Caco-2 (cell line): ENCODE results near the gene MXD1. TPM values are rescaled to one million over a fixed set of nuclear protein-coding genes. Genes with fewer than 3 reads are reported as not detected.
A peak's percentile ranks its signal among the peaks of the same experiment; 100 is the strongest.

Experiments used
- BruUV-seq: library from RNA; stranded (reverse); fragments of 400-500 nt; replicated peaks from 2 replicates; lab custom pipeline; 2021; lab: Mats Ljungman, UMichigan
- CTCF ChIA-PET: fragments of 300-600 bp; sonication (Branson Sonifier 250); formaldehyde crosslinking; loops from one replicate; lab custom pipeline; 2022; ENCODE audit warnings: antibody characterized with exemption; lab: Charles Lee
- POLR2A ChIA-PET: fragments of 300-600 bp; sonication (Branson Sonifier 250); formaldehyde crosslinking; loops from one replicate; lab custom pipeline; 2022; ENCODE audit warnings: antibody characterized with exemption; lab: Charles Lee
- DNase-seq, 2 experiments: peaks; one replicate each; pipeline versions ENCODE4 v3.0.0 to v3.0.0-alpha.2; 2020 to 2022
- H3K27me3 ChIP-seq: replicated peaks from 2 replicates; pipeline ENCODE4 v1.6.0; 2011; ENCODE audit warnings: low read length; ENCODE audit not compliant: control insufficient read depth, insufficient read depth
- H3K36me3 ChIP-seq: 2 replicates; pipeline ENCODE4 v1.5.1; 2011; ENCODE audit warnings: low read length; ENCODE audit not compliant: control insufficient read depth, insufficient read depth
- H3K4me1 ChIP-seq: fragments of 250-450 bp; sonication (Bioruptor Pico); 2 replicates; pipeline ENCODE4 v1.5.1; 2020; ENCODE audit warnings: mild to moderate bottlenecking
- H3K4me3 ChIP-seq: 2 replicates; pipeline ENCODE4 v1.5.1; 2011; ENCODE audit warnings: low read depth, mild to moderate bottlenecking, control low read depth, low read length
- H3K9me3 ChIP-seq: fragments of 250-450 bp; sonication (Bioruptor Pico); 2 replicates; pipeline ENCODE4 v1.5.1; 2020; ENCODE audit warnings: mild to moderate bottlenecking, moderate library complexity
- H3K27ac Mint-ChIP-seq: one replicate; pipeline ENCODE4 v1.8.0; 2022; ENCODE audit warnings: mixed read lengths; ENCODE audit not compliant: unreplicated experiment
- H3K27me3 Mint-ChIP-seq: one replicate; pipeline ENCODE4 v1.8.0; 2022; ENCODE audit warnings: mixed read lengths; ENCODE audit not compliant: insufficient read depth, unreplicated experiment
- H3K36me3 Mint-ChIP-seq: one replicate; pipeline ENCODE4 v1.8.0; 2022; ENCODE audit warnings: mild to moderate bottlenecking, mixed read lengths; ENCODE audit not compliant: insufficient read depth, unreplicated experiment
- H3K4me1 Mint-ChIP-seq: one replicate; pipeline ENCODE4 v1.8.0; 2022; ENCODE audit warnings: low read depth, mixed read lengths; ENCODE audit not compliant: unreplicated experiment
- H3K4me3 Mint-ChIP-seq: one replicate; pipeline ENCODE4 v1.8.0; 2022; ENCODE audit warnings: mild to moderate bottlenecking, moderate library complexity, mixed read lengths; ENCODE audit not compliant: unreplicated experiment
- H3K9me3 Mint-ChIP-seq: one replicate; pipeline ENCODE4 v1.8.0; 2022; ENCODE audit warnings: mixed read lengths; ENCODE audit not compliant: unreplicated experiment
- CTCF ChIP-seq, 2 experiments: fragments of 200-600 bp in 1 of 2; IDR thresholded peaks; 1 replicate in 1 of 2; 2 replicates in 1 of 2; pipeline versions ENCODE4 v1.5.1 to v1.8.0; 2011 to 2022; ENCODE audit warnings: antibody characterized with exemption in 1 of 2, control low read depth in 1 of 2, inconsistent platforms in 1 of 2, low read depth in 1 of 2, low read length in 1 of 2, mild to moderate bottlenecking in 1 of 2, moderate library complexity in 1 of 2; ENCODE audit not compliant: insufficient read depth in 1 of 2, severe bottlenecking in 1 of 2, unreplicated experiment in 1 of 2
- intact Hi-C: fragments of 100-400 bp; cut with micrococcal nuclease; formaldehyde crosslinking; loops from one replicate; pipeline ENCODE4 v1.10.0; 2022; ENCODE audit not compliant: unreplicated experiment
- total RNA-seq: library from RNA; stranded (reverse); gene quantifications from 2 replicates; pipeline ENCODE4 v1.2.3, GENCODE V29; 2022

Gene MXD1
- total RNA-seq, 1 experiment from 2014 or later, result 9.5 TPM

- Mint-ChIP-seq H3K27me3 (no peaks in the 10 kb centered on the region), H3K36me3 (peaks cover 71% of the 10 kb centered on the region), H3K27ac (no peak overlapping the region), H3K4me1 (peaks cover 13% of the 10 kb centered on the region), H3K9me3 (no peaks in the 10 kb centered on the region), H3K4me3 (no peak overlapping the region)
- ChIA-PET CTCF (interaction anchor here (1.0 kb wide), 1 partner anchor 177 kb away, joined by 3 read pairs; no protein-coding TSS in a partner anchor), POLR2A (no interaction called here)
- H3K9me3 ChIP-seq, result no peaks in the 10 kb centered on the region
- H3K4me3 ChIP-seq, result no peak overlapping the region
- H3K4me1 ChIP-seq, result no peaks in the 10 kb centered on the region; the same call in 1 of the 2 replicates
- DNase-seq, result no peak
- BruUV-seq, result no TSS peak
- no peaks in the 10 kb centered on the region for H3K36me3 ChIP-seq
- TF ChIP-seq CTCF (IDR thresholded peaks at IDR 0.05; ENCODE audit: insufficient read depth in 1 of 2, low read depth in 1 of 2, low read length in 1 of 2, severe bottlenecking in 1 of 2, unreplicated experiment in 1 of 2), result no peak
- no peaks in the 10 kb centered on the region for H3K27me3 ChIP-seq
- intact Hi-C loops, result no loop called here
Observed at GRCh38 chr2:69902213-69902922, 12.5 kb upstream of the MXD1 start.

- Mint-ChIP-seq H3K4me3 (no peak overlapping the region), H3K27me3 (no peaks in the 10 kb centered on the region), H3K4me1 (peaks cover 10% of the 10 kb centered on the region), H3K9me3 (no peaks in the 10 kb centered on the region), H3K36me3 (peaks cover 49% of the 10 kb centered on the region), H3K27ac (no peak overlapping the region)
- no peak overlapping the region for H3K4me3 ChIP-seq
- no peaks in the 10 kb centered on the region for H3K27me3 ChIP-seq
- POLR2A ChIA-PET, result interaction anchor here (0.7 kb wide), 1 partner anchor 387 kb away, joined by 10 read pairs; the partner anchor contains the start of gene SNRPG
- CTCF ChIA-PET, result no interaction called here
- intact Hi-C loops, result no loop called here
- no TSS peak for BruUV-seq
- no peaks in the 10 kb centered on the region for H3K9me3 ChIP-seq
- no peak for DNase-seq
- no peaks in the 10 kb centered on the region for H3K4me1 ChIP-seq
- H3K36me3 ChIP-seq, result peaks cover 2% of the 10 kb centered on the region; the same call in 1 of the 2 replicates
- no peak for TF ChIP-seq CTCF (IDR thresholded peaks at IDR 0.05; ENCODE audit: insufficient read depth in 1 of 2, low read depth in 1 of 2, low read length in 1 of 2, severe bottlenecking in 1 of 2, unreplicated experiment in 1 of 2)
Observed at GRCh38 chr2:69907216-69907615, 7.7 kb upstream of the MXD1 start.

GRCh38 chr2:69911985-69912563, 2.8 kb upstream of the MXD1 start:
- H3K4me1 Mint-ChIP-seq, result peaks cover 4% of the 10 kb centered on the region
- H3K27ac Mint-ChIP-seq, result no peak overlapping the region
- no peak overlapping the region for H3K4me3 ChIP-seq
- H3K36me3 ChIP-seq, result peaks cover 2% of the 10 kb centered on the region; the same call in 1 of the 2 replicates
- intact Hi-C loops, result loop anchor here (1.0 kb wide), 1 partner anchor 389 kb away; no protein-coding TSS in a partner anchor
- no peaks in the 10 kb centered on the region for H3K27me3 Mint-ChIP-seq
- no peaks in the 10 kb centered on the region for H3K4me1 ChIP-seq
- TF ChIP-seq CTCF (IDR thresholded peaks at IDR 0.05; ENCODE audit: insufficient read depth in 1 of 2, low read depth in 1 of 2, low read length in 1 of 2, severe bottlenecking in 1 of 2, unreplicated experiment in 1 of 2), result peak; percentile 44 to 70
- no peaks in the 10 kb centered on the region for H3K9me3 Mint-ChIP-seq
- no TSS peak for BruUV-seq
- peaks cover 32% of the 10 kb centered on the region for H3K36me3 Mint-ChIP-seq
- H3K4me3 Mint-ChIP-seq, result no peak overlapping the region
- ChIA-PET CTCF (interaction anchor here (0.6 to 4.4 kb wide), 5 partner anchors 19 to 381 kb away, joined by 4 to 69 read pairs (median 5); partner anchors contain the start of genes SNRNP27 and SNRPG), POLR2A (no interaction called here)
- no peaks in the 10 kb centered on the region for H3K27me3 ChIP-seq
- DNase-seq, result peak in 1 of 2 experiments; percentile 51
- no peaks in the 10 kb centered on the region for H3K9me3 ChIP-seq
